Tibial nerve (tissue), 4 donors: ENCODE measurements around the gene SAPCD1. TPM values are rescaled to one million over a fixed set of nuclear protein-coding genes. Genes with fewer than 3 reads are reported as not detected.
"Not testable (repeated sequence)": the region's sequence is repeated elsewhere in the genome, so short reads cannot be mapped to it uniquely, and the experiment has no call there.

ENCODE experiments used
- DNase-seq, 2 donors: peaks; one replicate each; pipeline ENCODE4 v3.0.0-alpha.2; 2019; ENCODE audit warnings: low spot score in 2 of 2
- H3K27ac ChIP-seq, 4 donors: fragments of 200-600 bp; sonication (generic) in 3 of 4; one replicate each; pipeline ENCODE4 v1.5.1; 2017 to 2019; ENCODE audit warnings: mild to moderate bottlenecking in 1 of 4
- H3K27me3 ChIP-seq, 2 donors: fragments of 200-600 bp; sonication (generic) in 1 of 2; one replicate each; pipeline versions ENCODE4 v1.5.1 to v1.6.0; 2017 to 2019
- H3K36me3 ChIP-seq, 3 donors: fragments of 200-600 bp; sonication (generic); one replicate each; pipeline ENCODE4 v1.5.1; 2018 to 2019
- H3K4me1 ChIP-seq, 4 donors: fragments of 200-600 bp; sonication (generic) in 3 of 4; one replicate each; pipeline ENCODE4 v1.5.1; 2017 to 2019
- H3K4me3 ChIP-seq, 4 donors: fragments of 200-600 bp; sonication (generic) in 3 of 4; one replicate each; pipeline ENCODE4 v1.5.1; 2017 to 2019; ENCODE audit warnings: mild to moderate bottlenecking in 1 of 4, moderate library complexity in 1 of 4
- H3K9me3 ChIP-seq, 4 donors: fragments of 200-600 bp; sonication (generic) in 3 of 4; one replicate each; pipeline ENCODE4 v1.5.1; 2017 to 2019
- EP300 ChIP-seq, 2 donors: sonication (generic); formaldehyde crosslinking; IDR thresholded peaks; one replicate each; pipeline ENCODE4 v1.6.1; 2017; ENCODE audit warnings: antibody characterized with exemption in 2 of 2, mild to moderate bottlenecking in 1 of 2
- POLR2A ChIP-seq, 2 donors: fragments of 450-650 bp; IDR thresholded peaks; one replicate each; pipeline ENCODE4 v1.6.1; 2017; ENCODE audit warnings: antibody characterized with exemption in 2 of 2, mild to moderate bottlenecking in 2 of 2, moderate library complexity in 2 of 2
- WGBS, 2 donors: methylation state at CpG; one replicate each; pipeline ENCODE4 v1.1.5; 2018; 5-methylcytosine and 5-hydroxymethylcytosine counted together
- total RNA-seq, 4 donors: library from RNA; depleted of rRNA; stranded (reverse); fragments of >200 nt; gene quantifications; one replicate each; pipeline ENCODE4 v1.1.0, GENCODE V29; 2016
- TF ChIP-seq, protein P1 (sequence below), 5 experiments: fragments of 200-600 bp in 3 of 5; fragments of 450-650 bp in 2 of 5; sonication (generic) in 3 of 5; IDR thresholded peaks; one replicate each; pipeline ENCODE4 v1.5.1; 2016 to 2019; ENCODE audit warnings: antibody characterized with exemption in 5 of 5, mild to moderate bottlenecking in 3 of 5, moderate library complexity in 2 of 5

Gene SAPCD1
- total RNA-seq, 4 donors from 2014 or later = 1.5 to 5.5 (median 4.8) TPM; not detected in 1

DNA sequence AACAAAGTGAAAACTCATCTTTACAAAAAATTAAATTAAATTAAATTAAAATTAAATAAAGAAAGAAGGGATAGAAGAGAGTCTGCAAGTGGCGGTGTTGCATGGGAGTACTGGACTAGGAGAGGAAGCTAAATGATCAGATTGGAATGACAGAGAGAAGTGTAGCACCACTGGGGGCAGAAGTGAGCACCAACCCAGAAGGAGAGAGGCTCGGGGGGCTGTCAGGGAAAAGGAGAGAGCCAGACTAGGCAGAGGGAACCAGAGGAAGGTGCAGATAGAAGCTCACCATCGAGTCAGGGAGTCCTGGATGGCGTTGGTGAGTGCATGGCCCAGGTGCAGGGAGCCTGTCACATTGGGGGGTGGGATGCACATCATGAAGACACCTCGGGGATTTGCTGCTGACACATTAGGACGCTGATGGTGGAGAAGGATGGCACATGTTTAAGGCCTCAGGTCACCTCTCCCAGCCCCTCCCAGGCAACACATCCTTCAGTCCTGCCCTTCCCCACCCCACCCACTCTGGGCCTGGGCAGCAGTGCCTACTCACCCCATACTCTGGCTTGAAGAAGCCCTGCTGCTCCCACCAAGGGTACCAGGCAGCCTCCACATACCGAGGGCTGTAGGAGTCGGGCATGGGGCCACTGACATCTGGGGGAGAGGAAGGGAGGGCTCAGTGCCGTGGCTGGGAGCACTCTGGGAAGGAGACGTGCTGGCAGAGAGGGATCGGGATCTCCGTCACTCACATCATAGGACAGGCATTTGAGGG is 29.1 kb downstream of the SAPCD1 start:
- H3K9me3 ChIP-seq = no peaks in the 10 kb centered on the region
- no peaks in the 10 kb centered on the region for H3K27me3 ChIP-seq
- peak in 1 of 2 donors; percentile 35 for DNase-seq
- 59 to 60% methylated on average over 12 of the region's 12 CpGs for WGBS, 2 donors
- no peak for TF ChIP-seq POLR2A (IDR thresholded peaks at IDR 0.05)
- TF ChIP-seq, protein P1, sequence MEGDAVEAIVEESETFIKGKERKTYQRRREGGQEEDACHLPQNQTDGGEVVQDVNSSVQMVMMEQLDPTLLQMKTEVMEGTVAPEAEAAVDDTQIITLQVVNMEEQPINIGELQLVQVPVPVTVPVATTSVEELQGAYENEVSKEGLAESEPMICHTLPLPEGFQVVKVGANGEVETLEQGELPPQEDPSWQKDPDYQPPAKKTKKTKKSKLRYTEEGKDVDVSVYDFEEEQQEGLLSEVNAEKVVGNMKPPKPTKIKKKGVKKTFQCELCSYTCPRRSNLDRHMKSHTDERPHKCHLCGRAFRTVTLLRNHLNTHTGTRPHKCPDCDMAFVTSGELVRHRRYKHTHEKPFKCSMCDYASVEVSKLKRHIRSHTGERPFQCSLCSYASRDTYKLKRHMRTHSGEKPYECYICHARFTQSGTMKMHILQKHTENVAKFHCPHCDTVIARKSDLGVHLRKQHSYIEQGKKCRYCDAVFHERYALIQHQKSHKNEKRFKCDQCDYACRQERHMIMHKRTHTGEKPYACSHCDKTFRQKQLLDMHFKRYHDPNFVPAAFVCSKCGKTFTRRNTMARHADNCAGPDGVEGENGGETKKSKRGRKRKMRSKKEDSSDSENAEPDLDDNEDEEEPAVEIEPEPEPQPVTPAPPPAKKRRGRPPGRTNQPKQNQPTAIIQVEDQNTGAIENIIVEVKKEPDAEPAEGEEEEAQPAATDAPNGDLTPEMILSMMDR (IDR thresholded peaks at IDR 0.05) = peak; percentile 25 to 64 (median 40)
- peaks cover 0 to 32% (median 11%) of the 10 kb centered on the region in 4 donors for H3K4me1 ChIP-seq
- peaks cover 0 to 58% (median 0%) of the 10 kb centered on the region in 3 donors for H3K36me3 ChIP-seq
- no peak overlapping the region for H3K27ac ChIP-seq
- no peak overlapping the region for H3K4me3 ChIP-seq

DNA sequence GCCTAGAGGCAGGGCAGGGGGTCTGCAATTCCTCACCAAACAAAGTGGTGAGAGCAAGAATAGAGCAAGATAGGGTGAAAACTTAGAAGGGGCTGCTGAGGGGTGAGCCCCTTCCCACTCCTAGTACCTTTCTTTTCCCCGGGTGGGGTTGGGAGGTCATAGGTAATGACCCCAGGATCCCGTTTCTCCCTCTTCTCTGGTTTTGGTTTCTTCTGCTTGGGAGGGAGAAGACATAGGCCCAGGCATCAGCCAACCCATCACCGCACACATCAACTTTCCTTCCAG is 29.6 kb downstream of the SAPCD1 start:
- H3K27me3 ChIP-seq = no peaks in the 10 kb centered on the region
- TF ChIP-seq POLR2A (IDR thresholded peaks at IDR 0.05) = no peak
- TF ChIP-seq EP300 (IDR thresholded peaks at IDR 0.05) = no peak
- TF ChIP-seq, protein P1 (IDR thresholded peaks at IDR 0.05) = no peak
- H3K4me3 ChIP-seq = no peak overlapping the region
- peaks cover 0 to 32% (median 11%) of the 10 kb centered on the region in 4 donors for H3K4me1 ChIP-seq
- H3K27ac ChIP-seq = no peak overlapping the region
- peaks cover 0 to 56% (median 0%) of the 10 kb centered on the region in 3 donors for H3K36me3 ChIP-seq
- no peaks in the 10 kb centered on the region for H3K9me3 ChIP-seq
- 67 to 71% methylated on average over 3 of the region's 3 CpGs for WGBS, 2 donors
- DNase-seq = no peak

DNA sequence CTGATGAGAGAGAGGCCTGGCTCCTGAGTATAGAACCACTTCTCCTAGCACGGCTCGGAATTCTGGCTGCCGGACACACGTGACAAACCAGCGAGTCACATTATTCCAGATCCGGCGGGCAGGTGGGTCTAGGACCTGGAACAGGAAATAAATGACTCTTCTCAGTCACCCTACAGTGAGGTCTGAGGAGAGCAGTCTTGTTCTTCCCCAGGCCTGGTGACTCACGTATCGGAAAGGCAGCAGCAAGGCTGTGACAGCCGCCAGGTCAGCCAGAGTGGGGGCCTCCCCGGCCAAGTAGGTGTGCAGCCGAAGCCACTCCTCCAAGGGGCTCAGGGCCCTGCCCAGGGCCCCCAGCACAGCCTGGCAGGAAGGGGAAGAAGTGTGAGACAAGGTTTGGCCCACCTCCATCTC is 30.3 kb downstream of the SAPCD1 start:
- 81 to 90% methylated on average over 11 to 12 of the region's 12 CpGs for WGBS, 2 donors
- Histone ChIP-seq H3K36me3 (peaks cover 0 to 53% (median 0%) of the 10 kb centered on the region in 3 donors), H3K9me3 (no peaks in the 10 kb centered on the region), H3K4me3 (no peak overlapping the region), H3K27ac (no peak overlapping the region), H3K4me1 (peaks cover 0 to 32% (median 11%) of the 10 kb centered on the region in 4 donors), H3K27me3 (no peaks in the 10 kb centered on the region)
- no peak for DNase-seq
- TF ChIP-seq POLR2A (IDR thresholded peaks at IDR 0.05) (no peak), EP300 (IDR thresholded peaks at IDR 0.05) (no peak)
- TF ChIP-seq, protein P1 (IDR thresholded peaks at IDR 0.05) = no peak

DNA sequence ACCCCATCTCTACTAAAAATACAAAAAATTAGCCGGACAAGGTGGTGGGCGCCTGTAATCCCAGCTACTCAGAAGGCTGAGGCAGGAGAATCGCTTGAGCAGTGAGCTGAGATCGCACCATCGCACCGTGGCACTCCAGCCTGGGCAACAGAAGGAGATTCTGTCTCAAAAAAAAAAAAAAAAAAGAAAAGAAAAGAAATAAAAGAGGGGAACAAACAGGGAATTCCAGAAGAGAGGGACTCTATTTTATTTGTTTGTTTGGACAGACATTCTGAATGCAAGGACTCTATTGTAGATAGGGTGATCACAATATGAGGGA is 31.4 kb downstream of the SAPCD1 start:
- peaks cover 0 to 43% (median 0%) of the 10 kb centered on the region in 3 donors for H3K36me3 ChIP-seq
- not testable (repeated sequence) for H3K9me3 ChIP-seq, H3K27me3 ChIP-seq, DNase-seq
- peaks cover 0 to 32% (median 11%) of the 10 kb centered on the region in 4 donors for H3K4me1 ChIP-seq
- H3K4me3 ChIP-seq = peak overlapping the region in 1 of 4 donors; percentile 99
- peak overlapping the region in 2 of 4 donors; percentile 97 to 99 for H3K27ac ChIP-seq
- 90 to 92% methylated on average over 6 of the region's 6 CpGs for WGBS, 2 donors

DNA sequence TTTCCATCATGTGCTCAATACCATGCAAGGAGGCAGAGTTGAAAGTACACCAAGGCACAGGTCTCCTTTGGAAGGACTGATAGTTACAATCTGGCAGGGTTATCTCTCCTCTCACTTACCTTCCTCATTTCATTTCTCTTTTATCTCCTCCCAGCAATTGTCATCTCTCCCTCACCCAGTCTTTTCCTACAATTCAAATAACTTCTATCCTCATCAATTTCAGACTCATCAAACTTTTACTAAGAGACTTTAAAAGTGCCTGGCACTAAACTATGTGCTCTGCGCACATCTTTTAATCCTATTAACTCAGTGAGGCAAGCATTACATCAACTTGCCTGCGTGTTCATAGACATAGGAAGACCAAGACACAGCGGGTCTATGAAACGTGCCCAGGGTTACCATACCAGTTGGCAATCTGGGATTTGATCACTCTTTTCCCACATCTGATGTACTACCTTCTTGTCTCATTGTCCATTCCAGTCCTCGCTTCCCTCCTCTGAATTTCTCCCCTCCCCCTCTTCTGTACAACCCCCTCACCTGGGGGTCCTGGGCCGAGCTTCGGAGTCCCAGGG is 31.9 kb downstream of the SAPCD1 start:
- H3K27me3 ChIP-seq = no peaks in the 10 kb centered on the region
- no peak for DNase-seq
- H3K9me3 ChIP-seq = no peaks in the 10 kb centered on the region
- peaks cover 0 to 32% (median 11%) of the 10 kb centered on the region in 4 donors for H3K4me1 ChIP-seq
- peak overlapping the region; percentile 61 to 99 (median 86) for H3K4me3 ChIP-seq
- TF ChIP-seq, protein P1 (IDR thresholded peaks at IDR 0.05) = no peak
- TF ChIP-seq EP300 (IDR thresholded peaks at IDR 0.05) (no peak), POLR2A (IDR thresholded peaks at IDR 0.05) (no peak)
- peaks cover 0 to 40% (median 0%) of the 10 kb centered on the region in 3 donors for H3K36me3 ChIP-seq
- 7 to 16% methylated on average over 7 of the region's 7 CpGs for WGBS, 2 donors
- H3K27ac ChIP-seq = peak overlapping the region; percentile 91 to 99 (median 96)
